GM23338 (cell line): ENCODE results near the gene CENPP. TPM values are rescaled to one million over a fixed set of nuclear protein-coding genes. Genes with fewer than 3 reads are reported as not detected.
A peak's percentile ranks its signal among the peaks of the same experiment; 100 is the strongest.

ENCODE experiments used
- ATAC-seq: fragments of 200-7000 bp; cut with Tn5 transposase; 3 replicates; pipeline ENCODE4 v1.9.1; 2020
- DNase-seq: peaks from one replicate; pipeline ENCODE4 v3.0.0-alpha.2; 2015; ENCODE audit warnings: low spot score
- H2AFZ ChIP-seq: fragments of 200-600 bp; sonication (generic); 2 replicates; pipeline ENCODE4 v1.8.0; 2016; ENCODE audit warnings: antibody characterized with exemption, mild to moderate bottlenecking, moderate library complexity
- H3F3A ChIP-seq: fragments of 200-600 bp; sonication (generic); replicated peaks from 2 replicates; pipeline ENCODE4 v1.8.0; 2017; ENCODE audit warnings: antibody characterized with exemption, mixed run types, low read depth
- H3K27ac ChIP-seq: fragments of 200-600 bp; sonication (generic); 2 replicates; pipeline ENCODE4 v1.6.1; 2016; ENCODE audit warnings: low read depth
- H3K27me3 ChIP-seq: fragments of 200-600 bp; sonication (generic); 2 replicates; pipeline ENCODE4 v1.8.0; 2016; ENCODE audit warnings: mild to moderate bottlenecking, mixed run types, moderate library complexity; ENCODE audit not compliant: insufficient read depth
- H3K36me3 ChIP-seq: fragments of 200-600 bp; sonication (generic); 2 replicates; pipeline ENCODE4 v1.8.0; 2016; ENCODE audit warnings: mild to moderate bottlenecking; ENCODE audit not compliant: insufficient read depth
- H3K4me1 ChIP-seq: fragments of 200-600 bp; sonication (generic); 2 replicates; pipeline ENCODE4 v1.8.0; 2016; ENCODE audit warnings: mild to moderate bottlenecking, moderate library complexity; ENCODE audit not compliant: insufficient read depth
- H3K4me2 ChIP-seq: fragments of 200-600 bp; sonication (generic); 2 replicates; pipeline ENCODE4 v1.7.1; 2017; ENCODE audit warnings: mixed run types
- H3K4me3 ChIP-seq: fragments of 200-600 bp; sonication (generic); 2 replicates; pipeline ENCODE4 v1.6.1; 2016; ENCODE audit warnings: mixed run types
- H3K79me2 ChIP-seq: fragments of 200-600 bp; sonication (generic); replicated peaks from 2 replicates; pipeline ENCODE4 v1.8.0; 2017; ENCODE audit warnings: mild to moderate bottlenecking; ENCODE audit not compliant: insufficient read depth
- H3K9me2 ChIP-seq: fragments of 200-600 bp; sonication (generic); 2 replicates; pipeline ENCODE4 v1.8.0; 2017; ENCODE audit not compliant: insufficient read depth
- H4K20me1 ChIP-seq: fragments of 200-600 bp; sonication (generic); replicated peaks from 2 replicates; pipeline ENCODE4 v1.8.0; 2017; ENCODE audit warnings: mild to moderate bottlenecking; ENCODE audit not compliant: insufficient read depth
- H3K27ac Mint-ChIP-seq: 2 replicates; pipeline ENCODE4 v1.8.0; 2020; ENCODE audit warnings: inconsistent platforms, mild to moderate bottlenecking, moderate library complexity, mixed read lengths
- H3K27me3 Mint-ChIP-seq: 3 replicates; pipeline ENCODE4 v1.8.0; 2022; ENCODE audit warnings: low read depth, mild to moderate bottlenecking, moderate library complexity, mixed read lengths, inconsistent platforms; ENCODE audit not compliant: insufficient read depth, poor library complexity
- H3K36me3 Mint-ChIP-seq: 3 replicates; pipeline ENCODE4 v1.8.0; 2021; ENCODE audit warnings: low read depth, mild to moderate bottlenecking, inconsistent platforms, moderate library complexity, mixed read lengths
- H3K4me1 Mint-ChIP-seq: 3 replicates; pipeline ENCODE4 v1.8.0; 2020; ENCODE audit warnings: mild to moderate bottlenecking, inconsistent platforms, mixed read lengths
- H3K4me3 Mint-ChIP-seq: 3 replicates; pipeline ENCODE4 v1.8.0; 2021; ENCODE audit warnings: moderate library complexity, mild to moderate bottlenecking, inconsistent platforms, mixed read lengths
- H3K9me3 Mint-ChIP-seq: 3 replicates; pipeline ENCODE4 v1.8.0; 2020; ENCODE audit warnings: moderate library complexity, mild to moderate bottlenecking, inconsistent platforms, mixed read lengths
- CREB1 ChIP-seq: fragments of 250-450 bp; sonication (Bioruptor Pico); IDR thresholded peaks from 2 replicates; pipeline ENCODE4 v1.5.0; 2020; ENCODE audit warnings: low read depth, mild to moderate bottlenecking, moderate library complexity
- ETS1 ChIP-seq: IDR thresholded peaks from 2 replicates; pipeline ENCODE4 v1.6.1; 2016; ENCODE audit warnings: antibody characterized with exemption
- EZH2 ChIP-seq: fragments of 200-600 bp; sonication (generic); IDR thresholded peaks from one replicate; pipeline ENCODE4 v1.8.0; 2017; ENCODE audit warnings: antibody characterized with exemption, mild to moderate bottlenecking, low read depth; ENCODE audit not compliant: unreplicated experiment
- EZH2phosphoT487 ChIP-seq: fragments of 200-600 bp; sonication (generic); IDR thresholded peaks from one replicate; pipeline ENCODE4 v1.8.1; 2018; ENCODE audit warnings: antibody characterized with exemption; ENCODE audit not compliant: unreplicated experiment
- JUNB ChIP-seq: IDR thresholded peaks from one replicate; pipeline ENCODE4 v1.6.1; 2016; ENCODE audit warnings: antibody characterized with exemption; ENCODE audit not compliant: unreplicated experiment
- POLR2AphosphoS5 ChIP-seq: IDR thresholded peaks from 2 replicates; pipeline ENCODE4 v1.6.1; 2016; ENCODE audit warnings: antibody characterized with exemption, low read depth
- STAT1 ChIP-seq: IDR thresholded peaks from one replicate; pipeline ENCODE4 v1.6.1; 2016; ENCODE audit warnings: antibody characterized with exemption; ENCODE audit not compliant: unreplicated experiment
- ZNF114 ChIP-seq: fragments of 250-450 bp; sonication (Bioruptor Pico); IDR thresholded peaks from 2 replicates; pipeline ENCODE4 v1.5.0; 2020; ENCODE audit warnings: mild to moderate bottlenecking, moderate library complexity
- ZNF331 ChIP-seq: fragments of 250-450 bp; sonication (Bioruptor Pico); IDR thresholded peaks from 2 replicates; pipeline ENCODE4 v1.5.0; 2020; ENCODE audit warnings: low read depth, mild to moderate bottlenecking, moderate library complexity
- ZNF462 ChIP-seq: fragments of 250-450 bp; sonication (Bioruptor Pico); IDR thresholded peaks from 2 replicates; pipeline ENCODE4 v1.5.0; 2020; ENCODE audit warnings: mild to moderate bottlenecking, moderate library complexity
- polyA plus RNA-seq: library from polyadenylated mRNA; unstranded; fragments of >200 nt; fragmentation: Nextera tagmentation; extraction: Ambion mirVana; gene quantifications from 2 replicates; pipeline ENCODE4 v1.2.1, GENCODE V29; 2016
- total RNA-seq: library from RNA; depleted of rRNA; stranded (reverse); fragments of >200 nt; shearing (Covaris generic); gene quantifications from 2 replicates; pipeline ENCODE4 v1.2.3, GENCODE V29; 2014
- TF ChIP-seq, protein P1 (sequence below): IDR thresholded peaks from one replicate; pipeline ENCODE4 v1.6.1; 2018; ENCODE audit warnings: antibody characterized with exemption; ENCODE audit not compliant: unreplicated experiment

Gene CENPP
- total and polyA plus RNA-seq, 2 experiments from 2014 or later: 11.0 to 12.6 TPM

- Mint-ChIP-seq H3K27me3 (peaks cover 10% of the 10 kb centered on the region), H3K4me3 (peak overlapping the region; percentile 96), H3K27ac (peak overlapping the region; percentile 99), H3K4me1 (peaks cover 17% of the 10 kb centered on the region), H3K9me3 (peaks cover 2% of the 10 kb centered on the region; the same call in 2 of the 3 replicates), H3K36me3 (peaks cover 67% of the 10 kb centered on the region)
- ATAC-seq (peak; percentile 40), DNase-seq (peak; percentile 21)
- Histone ChIP-seq H3K36me3 (peaks cover 31% of the 10 kb centered on the region), H3K4me1 (peaks cover 13% of the 10 kb centered on the region; the same call in 1 of the 2 replicates), H3K4me2 (peak overlapping the region; percentile 82), H3K4me3 (peak overlapping the region; percentile 92), H2AFZ (peak overlapping the region; percentile 78; the same call in 1 of the 2 replicates), H3K27ac (peak overlapping the region; percentile 82), H4K20me1 (peaks cover 5% of the 10 kb centered on the region; the same call in 1 of the 2 replicates), H3K9me2 (no peaks in the 10 kb centered on the region), H3K27me3 (no peaks in the 10 kb centered on the region), H3K79me2 (peaks cover 45% of the 10 kb centered on the region), H3F3A (0 out of 2 replicates have a peak, but pooled peaks cover 3% of the 10 kb centered on the region)
- TF ChIP-seq, protein P1, sequence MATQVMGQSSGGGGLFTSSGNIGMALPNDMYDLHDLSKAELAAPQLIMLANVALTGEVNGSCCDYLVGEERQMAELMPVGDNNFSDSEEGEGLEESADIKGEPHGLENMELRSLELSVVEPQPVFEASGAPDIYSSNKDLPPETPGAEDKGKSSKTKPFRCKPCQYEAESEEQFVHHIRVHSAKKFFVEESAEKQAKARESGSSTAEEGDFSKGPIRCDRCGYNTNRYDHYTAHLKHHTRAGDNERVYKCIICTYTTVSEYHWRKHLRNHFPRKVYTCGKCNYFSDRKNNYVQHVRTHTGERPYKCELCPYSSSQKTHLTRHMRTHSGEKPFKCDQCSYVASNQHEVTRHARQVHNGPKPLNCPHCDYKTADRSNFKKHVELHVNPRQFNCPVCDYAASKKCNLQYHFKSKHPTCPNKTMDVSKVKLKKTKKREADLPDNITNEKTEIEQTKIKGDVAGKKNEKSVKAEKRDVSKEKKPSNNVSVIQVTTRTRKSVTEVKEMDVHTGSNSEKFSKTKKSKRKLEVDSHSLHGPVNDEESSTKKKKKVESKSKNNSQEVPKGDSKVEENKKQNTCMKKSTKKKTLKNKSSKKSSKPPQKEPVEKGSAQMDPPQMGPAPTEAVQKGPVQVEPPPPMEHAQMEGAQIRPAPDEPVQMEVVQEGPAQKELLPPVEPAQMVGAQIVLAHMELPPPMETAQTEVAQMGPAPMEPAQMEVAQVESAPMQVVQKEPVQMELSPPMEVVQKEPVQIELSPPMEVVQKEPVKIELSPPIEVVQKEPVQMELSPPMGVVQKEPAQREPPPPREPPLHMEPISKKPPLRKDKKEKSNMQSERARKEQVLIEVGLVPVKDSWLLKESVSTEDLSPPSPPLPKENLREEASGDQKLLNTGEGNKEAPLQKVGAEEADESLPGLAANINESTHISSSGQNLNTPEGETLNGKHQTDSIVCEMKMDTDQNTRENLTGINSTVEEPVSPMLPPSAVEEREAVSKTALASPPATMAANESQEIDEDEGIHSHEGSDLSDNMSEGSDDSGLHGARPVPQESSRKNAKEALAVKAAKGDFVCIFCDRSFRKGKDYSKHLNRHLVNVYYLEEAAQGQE: no peak
- TF ChIP-seq STAT1: no peak
- TF ChIP-seq EZH2: no peak
- TF ChIP-seq EZH2phosphoT487: no peak
- no peak for TF ChIP-seq ETS1
- TF ChIP-seq POLR2AphosphoS5: no peak
These were observed 31.5 kb upstream of the CENPP start for GRCh38 chr9:92294297-92294676.

GRCh38 chr9:92295240-92295790 lies 30.4 kb upstream of the CENPP start:
- Histone ChIP-seq H3K79me2 (peaks cover 35% of the 10 kb centered on the region), H2AFZ (no peak overlapping the region), H3F3A (0 out of 2 replicates have a peak, but pooled peaks cover 3% of the 10 kb centered on the region), H3K27me3 (no peaks in the 10 kb centered on the region), H3K4me3 (no peak overlapping the region), H3K4me1 (peaks cover 13% of the 10 kb centered on the region; the same call in 1 of the 2 replicates), H3K9me2 (no peaks in the 10 kb centered on the region), H3K27ac (peak overlapping the region; percentile 67; the same call in 1 of the 2 replicates), H3K4me2 (no peak overlapping the region; the same call in 1 of the 2 replicates), H4K20me1 (no peaks in the 10 kb centered on the region; the same call in 1 of the 2 replicates), H3K36me3 (peaks cover 39% of the 10 kb centered on the region)
- H3K36me3 Mint-ChIP-seq: peaks cover 62% of the 10 kb centered on the region
- H3K4me1 Mint-ChIP-seq: peaks cover 17% of the 10 kb centered on the region
- no peak for ATAC-seq
- H3K9me3 Mint-ChIP-seq: peaks cover 2% of the 10 kb centered on the region; the same call in 2 of the 3 replicates
- peak overlapping the region; percentile 2; the same call in 2 of the 3 replicates for H3K4me3 Mint-ChIP-seq
- no peak for DNase-seq
- peaks cover 10% of the 10 kb centered on the region for H3K27me3 Mint-ChIP-seq
- H3K27ac Mint-ChIP-seq: 0 out of 2 replicates have a peak overlapping the region, but pooled peaks have one; percentile 22
- TF ChIP-seq ZNF462 (no peak), POLR2AphosphoS5 (no peak), JUNB (no peak), ZNF331 (no peak), CREB1 (CRISPR knock-in tag) (no peak), ZNF114 (CRISPR knock-in tag) (no peak)
